GM18502 (cell line): ENCODE data around the gene BRD3OS.

Experiments used
- ATAC-seq: cut with Tn5 transposase; IDR thresholded peaks from one replicate; pipeline ENCODE4 v1.9.1; 2021; ENCODE audit warnings: mild to moderate bottlenecking; ENCODE audit not compliant: unreplicated experiment, poor library complexity

The BRD3OS gene

DNA sequence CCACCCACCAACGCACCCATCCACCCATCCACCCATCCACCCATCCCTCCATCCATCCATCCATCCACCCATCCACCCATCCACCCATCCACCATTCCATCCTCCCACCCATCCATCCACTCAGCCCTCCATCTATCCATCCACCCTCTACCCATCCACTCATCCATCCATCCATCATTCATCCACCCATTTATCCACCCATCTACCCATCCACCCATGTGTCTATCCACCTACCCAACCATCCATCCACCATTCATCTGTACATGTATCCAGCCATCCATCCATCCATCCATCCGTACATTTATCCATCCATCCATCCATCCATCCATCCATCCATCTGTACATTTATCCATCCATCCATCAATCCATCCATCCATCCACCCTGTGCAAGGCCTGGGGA, 22.0 kb upstream of the BRD3OS start:
- ATAC-seq: no peak

DNA sequence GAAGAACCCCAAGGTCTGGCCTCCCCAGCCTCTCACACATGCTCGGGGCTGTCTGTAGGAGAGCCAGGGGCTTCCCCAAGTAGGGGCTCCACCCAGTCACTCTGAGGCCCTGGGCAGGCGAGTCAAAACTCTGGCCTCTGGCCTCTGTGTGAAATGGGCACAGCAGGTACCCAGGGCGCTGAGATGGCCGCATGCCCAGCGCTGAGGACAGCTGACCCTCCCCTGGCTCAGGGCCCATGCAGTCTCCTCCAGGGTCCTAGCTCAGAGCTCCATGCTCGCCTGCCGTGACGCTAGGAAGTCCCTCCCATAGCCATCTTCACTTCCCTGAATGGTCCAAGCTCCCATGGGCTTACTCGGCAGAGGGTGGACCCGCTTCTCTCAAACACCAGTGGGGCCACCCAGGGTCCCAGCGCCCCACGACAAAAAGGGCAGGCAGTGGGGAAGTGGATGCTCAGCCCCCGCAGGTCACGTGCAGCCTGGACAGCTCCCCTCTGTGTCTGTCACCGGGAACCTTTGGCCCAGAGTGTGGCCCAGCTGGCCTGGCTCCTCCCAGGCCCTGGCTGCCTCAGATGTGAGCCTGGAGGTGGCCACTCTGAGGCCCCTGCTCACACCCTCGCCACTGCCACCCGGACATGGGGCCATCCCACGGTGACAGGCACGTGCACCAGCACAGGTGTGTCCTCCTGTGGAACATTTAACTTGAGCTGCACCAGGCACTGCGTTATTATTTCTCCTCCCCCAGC, 21.0 kb upstream of the BRD3OS start:
- no peak for ATAC-seq

DNA sequence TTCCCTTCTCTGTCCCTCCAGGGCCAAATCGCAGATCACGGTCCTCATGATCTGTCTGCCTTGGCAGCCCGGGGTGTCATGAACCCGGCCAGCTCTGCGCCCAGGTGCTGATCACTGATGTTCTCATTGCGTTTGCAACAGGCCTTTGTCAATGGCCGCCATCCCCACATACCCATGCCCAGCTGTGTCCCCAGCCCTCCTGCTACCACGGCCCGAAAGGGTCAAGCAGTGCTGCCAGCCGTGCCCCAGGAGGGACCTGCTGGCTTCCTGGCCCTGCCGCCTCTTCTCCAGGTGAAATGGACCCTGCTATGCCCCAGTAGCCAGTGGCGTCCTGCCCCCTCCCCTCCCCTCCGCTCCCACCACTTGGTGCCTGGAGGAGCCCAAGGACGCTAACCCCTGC, 20.4 kb upstream of the BRD3OS start:
- ATAC-seq: no peak

DNA sequence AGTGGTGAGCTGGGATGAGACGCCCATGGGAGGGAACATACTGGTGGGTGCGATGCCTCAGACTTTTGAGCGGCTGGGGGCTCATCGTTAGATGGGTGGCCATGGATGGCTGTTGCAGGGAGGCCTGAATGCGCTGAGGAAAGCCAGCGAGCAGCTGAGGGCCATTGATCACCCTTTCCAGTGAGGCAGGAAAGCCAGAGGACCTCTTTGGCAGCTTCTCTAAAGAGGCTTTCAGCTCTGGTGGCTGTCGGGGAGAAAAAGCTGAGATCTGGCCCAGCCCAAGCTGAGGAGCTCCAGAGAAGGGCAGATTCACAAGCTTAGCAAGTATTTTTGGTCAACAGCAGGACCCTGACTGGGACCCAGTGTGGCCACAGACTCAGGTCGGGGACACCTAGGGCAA, 19.9 kb upstream of the BRD3OS start:
- ATAC-seq: no peak

DNA sequence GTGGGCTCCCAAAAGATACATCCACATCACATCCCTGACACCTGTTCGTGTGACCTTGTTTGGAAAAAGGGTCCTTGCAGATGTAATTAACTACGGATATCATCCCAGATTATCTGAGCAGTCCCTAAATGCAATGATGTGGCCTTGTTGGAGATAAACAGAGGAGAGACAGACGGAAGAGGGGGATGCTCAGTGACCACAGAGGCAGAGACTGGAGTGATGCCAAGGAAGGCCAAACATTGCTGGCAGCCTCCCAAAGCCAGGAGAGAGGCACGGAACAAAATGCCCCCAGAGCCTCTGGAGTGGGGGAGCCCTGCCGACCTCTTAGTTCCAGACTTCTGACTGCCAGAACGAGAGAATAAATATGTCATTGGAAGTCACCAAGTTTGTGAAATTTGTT, 18.1 kb upstream of the BRD3OS start:
- no peak for ATAC-seq

DNA sequence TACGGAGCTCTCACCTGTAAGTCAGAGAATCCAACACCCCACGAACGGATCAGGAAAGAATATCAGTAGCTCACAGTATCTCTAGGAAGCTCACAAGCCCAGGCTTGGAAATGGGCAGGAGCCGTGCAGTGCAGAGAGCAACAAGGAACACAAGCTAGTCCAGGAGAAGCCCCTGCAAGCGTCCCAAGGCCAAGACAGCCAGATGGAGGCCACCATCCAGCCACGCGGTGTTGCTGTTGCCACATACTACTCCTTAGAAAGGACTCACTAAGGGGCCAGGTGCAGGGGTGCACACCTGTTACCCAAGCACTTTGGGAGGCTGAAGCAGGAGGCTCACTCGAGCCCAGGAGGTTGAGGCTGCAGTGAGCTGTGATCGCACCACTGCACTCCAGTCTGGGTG, 17.7 kb upstream of the BRD3OS start:
- ATAC-seq: no peak

DNA sequence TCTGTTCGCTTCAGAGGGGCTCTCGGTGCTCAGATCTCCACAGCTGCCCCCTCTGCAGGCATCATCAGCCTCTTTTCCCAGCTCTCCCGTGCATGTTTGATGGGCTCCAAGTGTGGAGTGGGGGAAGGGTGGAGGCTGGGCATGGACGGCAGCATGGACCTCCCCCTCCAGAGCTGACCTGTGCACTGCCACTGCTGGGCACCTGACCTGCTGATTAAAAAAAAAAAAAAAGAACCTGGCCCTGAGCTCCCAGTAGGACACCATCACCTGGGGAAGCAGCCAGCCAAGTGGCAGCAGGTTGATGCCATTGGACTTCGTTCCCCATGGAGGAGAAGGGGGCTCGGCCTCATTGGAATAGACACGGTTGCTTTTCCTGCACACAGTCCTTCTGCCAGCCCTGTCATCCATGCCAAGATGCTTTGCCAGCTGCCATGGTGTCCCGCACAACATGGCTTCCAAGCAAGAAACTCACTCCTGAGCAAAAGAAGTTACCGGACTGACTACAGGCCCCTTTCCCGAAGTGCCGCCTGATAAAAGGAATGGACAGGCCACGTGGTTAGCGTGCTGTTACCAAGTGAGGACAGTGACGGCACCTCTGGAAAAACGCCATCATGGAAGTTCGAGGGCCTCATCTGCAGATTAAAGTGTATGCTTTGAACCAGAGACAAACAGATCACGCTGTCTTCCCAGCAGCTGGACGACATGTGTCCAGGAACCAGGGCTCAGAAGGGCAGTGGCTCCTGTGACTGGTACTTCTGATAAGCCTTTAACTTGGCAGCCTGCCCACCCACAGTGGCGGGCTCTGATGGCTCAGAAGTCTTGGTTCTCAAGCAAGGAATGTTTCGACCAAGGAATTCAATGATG, 14.7 kb upstream of the BRD3OS start:
- no peak for ATAC-seq

DNA sequence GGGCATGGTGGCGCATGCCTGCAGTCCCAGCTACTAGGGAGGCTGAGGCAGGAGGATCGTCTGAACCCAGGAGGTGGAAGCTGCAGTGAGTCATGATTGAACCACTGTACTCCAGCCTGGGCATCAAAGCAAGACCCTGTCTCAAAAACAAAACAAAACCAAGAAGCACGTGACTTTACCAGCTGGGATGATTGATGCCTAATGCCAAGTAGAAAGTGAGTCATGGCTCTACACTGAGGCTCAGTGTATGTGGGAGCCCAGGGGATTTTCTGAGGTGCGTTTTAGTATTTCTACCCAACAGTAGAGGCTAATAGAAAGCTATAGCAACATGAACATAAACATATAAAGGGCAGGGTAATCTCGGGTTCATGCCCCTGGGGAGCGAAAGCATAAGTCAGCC, 13.9 kb upstream of the BRD3OS start:
- ATAC-seq: no peak

DNA sequence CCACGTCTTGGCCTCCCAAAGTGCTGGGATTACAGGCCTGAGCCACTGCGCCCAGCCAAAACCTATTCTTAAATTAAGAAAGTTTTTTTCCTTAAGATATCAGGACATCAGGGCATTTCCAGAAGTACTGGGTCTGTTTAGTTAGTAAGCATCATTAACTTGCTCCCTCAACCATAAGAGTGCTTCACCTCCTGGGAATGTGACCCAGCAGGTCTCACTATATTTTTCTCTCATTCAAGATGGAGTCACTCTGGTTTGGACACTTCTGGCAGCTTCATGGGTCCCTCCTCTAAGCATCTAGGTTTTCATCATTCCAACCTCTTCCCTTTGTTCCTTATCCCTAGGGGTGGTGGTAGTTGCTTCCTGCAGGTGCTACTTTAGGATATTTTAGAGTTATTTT, 10.3 kb upstream of the BRD3OS start:
- no peak for ATAC-seq

DNA sequence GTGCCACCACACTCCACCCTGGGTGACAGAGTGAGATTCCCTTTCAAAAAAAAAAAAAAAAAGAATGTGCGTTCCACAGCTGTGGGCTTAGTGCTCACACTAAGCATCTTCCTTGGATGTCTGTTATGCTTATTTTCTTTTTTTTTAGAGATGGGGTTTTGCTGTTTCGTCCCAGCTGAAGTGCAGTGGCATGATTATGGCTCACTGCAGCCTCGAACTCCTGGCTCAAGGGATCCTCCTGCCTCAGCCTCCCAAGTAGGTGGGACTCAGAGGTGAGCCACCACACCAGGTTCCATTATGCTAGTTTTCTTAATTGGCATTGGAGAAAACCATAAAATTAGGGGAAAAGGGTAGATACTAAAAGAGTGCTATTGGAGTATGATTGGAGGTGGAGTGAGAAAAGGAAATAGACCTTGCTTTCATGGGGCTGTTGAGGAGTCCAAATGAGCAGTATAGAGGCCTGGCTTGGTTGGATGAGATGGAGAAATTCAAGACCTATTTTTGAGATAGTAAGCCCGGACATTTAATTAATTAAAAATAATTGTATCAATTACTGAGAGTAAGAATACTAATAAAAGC, 978 bp upstream of the BRD3OS start:
- no peak for ATAC-seq

DNA sequence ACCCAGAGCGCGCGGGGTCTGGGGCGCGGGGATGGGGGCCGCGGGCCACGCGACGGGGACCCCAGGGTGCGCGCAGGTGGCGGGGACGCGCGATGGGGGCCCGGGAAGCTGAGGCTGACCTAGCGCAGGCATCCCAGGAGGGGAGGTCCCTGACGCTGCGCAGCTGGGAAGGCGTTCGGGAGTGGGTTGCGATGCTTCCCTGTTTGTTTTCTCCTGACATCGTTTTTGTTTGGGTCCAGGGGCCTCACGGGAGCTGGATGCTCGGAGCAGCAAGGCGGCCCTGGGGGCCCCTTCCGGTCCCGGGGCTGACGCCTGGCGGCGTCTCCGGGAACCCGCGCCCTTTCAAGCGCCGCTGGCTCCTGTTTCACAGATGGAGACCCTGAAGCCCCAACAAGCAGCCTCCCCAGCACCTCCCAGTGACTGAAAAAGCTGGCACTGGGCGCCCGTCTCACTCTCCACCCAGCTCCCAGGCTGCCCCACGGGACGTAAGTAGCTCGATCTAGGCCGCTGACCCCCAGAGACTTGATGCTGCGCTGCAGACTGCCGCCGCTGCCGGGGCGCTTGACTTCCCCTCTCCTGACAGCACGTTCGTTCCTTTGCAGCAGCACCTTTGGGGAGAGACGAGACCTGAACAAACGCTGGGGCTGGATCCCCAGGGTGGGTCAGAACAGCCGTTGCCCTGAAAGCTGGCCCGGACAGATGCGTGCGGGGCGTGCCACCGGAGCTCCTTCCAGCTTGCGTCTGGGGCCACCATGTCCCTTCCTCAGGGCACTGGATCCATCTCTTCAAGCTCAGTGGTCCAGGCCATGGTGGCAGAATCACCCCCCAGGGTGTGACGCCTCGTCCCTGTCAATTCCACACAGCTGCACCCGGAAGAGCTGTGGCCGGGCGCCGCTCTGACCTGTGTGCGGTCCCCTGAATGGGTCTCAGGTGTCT, 593 bp downstream of the BRD3OS start:
- ATAC-seq: peak; percentile 47

DNA sequence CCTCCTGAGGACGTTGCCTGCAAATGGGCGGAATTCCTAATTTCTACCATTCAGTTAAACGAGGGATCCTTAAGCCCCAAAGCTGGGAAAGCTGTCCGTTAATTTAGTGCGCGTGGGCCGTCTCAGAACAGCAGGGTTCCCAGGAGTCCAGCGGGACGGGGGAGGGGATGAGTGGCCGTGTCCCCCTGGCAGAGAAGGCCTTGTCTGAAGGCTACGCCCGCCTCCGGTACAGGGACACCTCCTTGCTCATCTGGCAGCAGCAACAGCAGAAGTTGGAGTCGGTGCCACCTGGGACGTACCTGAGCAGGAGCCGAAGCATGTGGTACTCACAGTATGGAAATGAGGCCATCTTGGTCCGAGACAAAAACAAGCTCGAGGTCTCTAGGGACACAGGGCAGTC, 1.3 kb downstream of the BRD3OS start:
- ATAC-seq: no peak

DNA sequence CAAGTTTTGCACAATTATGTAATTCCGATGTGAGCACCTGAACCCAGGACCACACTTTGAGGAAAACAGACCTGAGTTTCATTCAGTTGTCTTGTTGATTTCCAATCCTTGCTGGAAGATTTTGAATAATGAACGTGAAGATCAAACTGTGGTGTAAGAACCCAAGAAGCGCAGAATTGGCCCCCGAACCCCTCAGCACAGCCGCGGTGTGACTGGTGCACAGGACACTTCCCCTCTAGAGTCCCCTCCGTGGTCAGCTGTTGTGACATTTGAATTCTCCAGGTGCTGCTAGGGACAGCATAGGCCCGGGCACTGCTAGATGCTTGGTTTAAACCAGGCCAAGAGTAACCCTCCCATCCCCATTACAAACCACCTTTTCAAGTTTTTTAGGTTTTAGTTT, 1.7 kb downstream of the BRD3OS start:
- ATAC-seq: no peak

DNA sequence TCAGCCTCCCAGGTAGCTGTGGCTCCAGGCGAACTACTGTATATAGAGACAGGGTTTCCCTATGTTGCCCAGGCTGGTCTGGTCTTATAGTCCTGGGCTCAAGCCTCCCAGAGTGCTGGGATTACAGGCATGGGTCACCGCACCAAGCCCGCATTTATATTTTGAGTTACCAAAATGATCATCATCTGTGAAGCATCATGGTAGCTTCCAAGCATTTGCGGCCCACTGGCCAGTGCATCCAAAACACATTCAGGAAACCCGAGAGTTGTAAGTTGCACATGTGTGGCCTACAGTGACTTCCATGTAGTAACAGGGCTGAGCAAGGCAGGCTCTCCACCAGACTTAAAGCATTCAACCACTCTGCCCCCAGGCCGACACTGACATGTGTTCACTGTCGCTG, 2.3 kb downstream of the BRD3OS start:
- ATAC-seq: no peak

DNA sequence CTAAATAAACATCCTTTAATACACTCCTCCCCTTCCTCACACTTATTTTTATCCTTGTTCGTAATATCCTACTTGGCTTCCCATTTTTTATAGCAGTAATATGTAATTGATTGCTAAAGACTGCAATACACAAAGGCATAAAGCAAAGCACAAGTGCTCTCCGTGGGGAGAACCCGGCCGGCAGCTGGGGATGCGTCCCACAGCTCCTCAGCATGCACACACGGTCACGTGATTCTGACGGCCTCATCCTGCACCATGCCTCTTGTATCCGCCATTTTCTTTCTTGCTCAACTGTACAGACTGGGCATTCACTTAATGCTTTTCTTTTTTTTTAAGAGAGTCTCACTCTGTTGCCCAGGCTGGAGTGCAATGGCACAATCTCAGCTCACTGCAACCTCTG, 2.8 kb downstream of the BRD3OS start:
- no peak for ATAC-seq

DNA sequence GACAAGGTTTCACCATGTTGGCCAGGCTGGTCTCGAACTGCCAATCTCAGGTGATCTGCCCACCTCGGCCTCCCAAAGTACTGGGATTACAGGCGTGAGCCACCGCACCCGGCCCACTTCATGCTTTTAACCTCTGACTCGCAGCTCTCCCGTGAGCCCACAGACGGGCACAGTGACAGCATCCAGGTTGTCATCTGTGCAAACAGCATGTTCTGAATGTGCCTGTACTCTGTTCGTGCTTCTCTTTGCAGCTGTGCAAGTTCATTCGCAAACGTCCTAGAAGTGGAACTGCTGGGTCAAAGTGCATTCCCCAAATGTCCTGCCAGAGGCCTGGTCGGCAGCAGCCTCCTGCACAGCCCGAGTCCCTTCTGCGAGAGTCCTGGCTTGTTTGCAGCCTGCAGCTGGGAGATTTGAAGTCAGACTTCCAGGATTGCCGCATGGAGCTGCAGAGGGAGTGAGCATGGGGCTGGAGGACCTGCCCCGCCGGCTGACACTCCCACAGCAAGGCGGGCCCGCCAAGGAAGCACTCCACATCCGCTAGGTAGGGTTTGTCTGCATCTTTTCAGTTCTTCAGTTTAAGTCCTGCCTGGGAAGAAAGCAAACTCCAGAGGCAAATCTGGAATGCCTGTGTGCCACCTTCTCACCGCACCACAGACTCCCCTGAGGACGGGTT, 3.4 kb downstream of the BRD3OS start:
- ATAC-seq: no peak

DNA sequence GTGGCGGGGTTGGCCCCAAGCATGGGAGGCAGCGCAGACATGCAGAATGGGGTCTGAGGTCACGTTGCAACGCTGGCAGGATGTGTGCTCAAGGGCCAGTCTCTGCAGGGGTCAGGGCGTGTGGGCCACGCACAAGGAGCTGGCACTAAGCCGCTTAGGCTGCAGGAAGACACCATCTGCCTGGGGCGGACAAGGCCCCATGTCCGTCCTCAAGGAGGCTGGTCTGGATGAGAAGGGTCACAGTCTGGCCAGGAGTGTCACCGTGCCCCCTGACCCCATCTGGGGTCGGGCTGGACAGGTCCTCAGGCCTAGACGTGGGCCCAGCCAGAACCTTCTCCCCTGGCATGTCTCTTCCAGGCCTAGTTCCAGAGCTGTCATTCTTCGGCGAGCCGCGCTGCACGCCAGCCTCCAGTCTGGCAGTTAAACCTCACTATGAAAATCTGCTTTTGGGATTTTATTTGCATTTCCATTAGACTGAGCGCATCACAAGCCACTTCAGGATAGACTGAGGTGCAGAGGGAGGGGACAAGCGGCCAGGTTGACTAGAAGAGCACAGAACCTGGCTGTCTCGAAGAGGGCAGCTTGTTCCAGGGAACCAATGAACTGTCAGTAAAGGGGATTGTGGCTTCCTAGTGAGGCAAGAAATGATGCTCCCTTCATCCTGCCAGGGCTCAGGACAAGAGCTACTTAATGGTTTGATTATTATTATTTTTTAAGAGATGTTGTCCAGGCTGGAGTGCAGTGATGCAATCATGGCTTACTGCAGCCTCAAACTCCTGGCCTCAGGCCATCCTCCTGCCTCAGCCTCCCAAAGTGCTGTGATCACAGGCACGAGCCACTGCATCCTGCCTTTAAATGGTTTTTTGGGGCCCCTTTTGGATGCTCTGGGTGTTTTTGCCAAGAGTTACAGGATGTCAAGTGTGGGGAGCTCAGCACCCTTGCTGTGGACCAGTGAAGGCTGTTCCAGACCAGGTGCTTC, 4.3 kb downstream of the BRD3OS start:
- no peak for ATAC-seq

DNA sequence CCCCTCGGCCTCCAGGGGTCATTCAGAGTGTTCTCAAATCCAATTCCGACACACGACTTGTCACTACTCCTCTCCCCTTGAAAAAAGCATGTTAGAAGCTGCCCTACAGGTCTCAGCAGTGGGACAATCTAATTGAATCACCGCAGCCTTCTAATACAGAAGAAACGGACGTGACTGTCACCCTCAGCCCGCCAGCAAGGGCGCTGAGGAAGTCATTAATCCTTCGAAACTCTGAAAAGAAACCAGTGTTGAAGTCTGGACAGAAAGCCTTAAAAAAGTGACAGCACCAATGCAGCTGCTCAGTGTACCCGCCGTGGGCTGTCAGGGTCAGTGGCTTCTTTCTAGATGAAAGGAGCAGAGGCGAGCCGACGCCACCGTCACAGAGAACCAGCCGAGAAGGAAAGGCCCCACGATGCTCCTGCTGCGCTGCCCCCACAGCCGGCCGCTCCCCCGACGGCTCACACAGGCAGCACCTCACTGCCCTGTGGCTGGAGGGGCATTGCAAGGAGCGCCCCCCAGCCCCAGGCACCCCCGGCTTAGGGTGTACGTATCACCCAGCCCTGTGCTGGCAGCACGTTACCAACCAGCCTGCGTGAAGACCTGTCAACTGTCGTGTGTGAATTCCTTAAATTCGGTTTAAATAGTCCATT, 5.7 kb downstream of the BRD3OS start:
- ATAC-seq: no peak
